Muscle layer of duodenum (tissue), 2 donors: Measurements from ENCODE around the gene CDCA5.
A peak's percentile ranks its signal among the peaks of the same experiment; 100 is the strongest.

ENCODE experiments used
- H3K27ac ChIP-seq: one replicate; pipeline ENCODE4 v1.7.0; 2013; ENCODE audit warnings: mild to moderate bottlenecking, low read length
- H3K27me3 ChIP-seq: one replicate; pipeline ENCODE4 v1.7.0; 2013; ENCODE audit warnings: low read depth, mild to moderate bottlenecking, control low read depth, low read length
- H3K36me3 ChIP-seq, 2 donors: one replicate each; pipeline ENCODE4 v1.7.0; 2013; ENCODE audit warnings: low read length in 2 of 2, control low read depth in 1 of 2, mild to moderate bottlenecking in 1 of 2; ENCODE audit not compliant: insufficient read depth in 2 of 2, control insufficient read depth in 1 of 2
- H3K4me1 ChIP-seq, 2 donors: one replicate each; pipeline ENCODE4 v1.7.0; 2013; ENCODE audit warnings: low read length in 2 of 2, mild to moderate bottlenecking in 2 of 2, control low read depth in 1 of 2, moderate library complexity in 1 of 2; ENCODE audit not compliant: insufficient read depth in 2 of 2, control insufficient read depth in 1 of 2
- H3K4me3 ChIP-seq, 2 donors: one replicate each; pipeline ENCODE4 v1.7.0; 2013; ENCODE audit warnings: low read length in 2 of 2, low read depth in 1 of 2, mild to moderate bottlenecking in 1 of 2
- H3K9me3 ChIP-seq, 2 donors: one replicate each; pipeline ENCODE4 v1.7.0; 2013; ENCODE audit warnings: low read length in 2 of 2, control low read depth in 1 of 2, mild to moderate bottlenecking in 1 of 2; ENCODE audit not compliant: control insufficient read depth in 1 of 2
- donor health status: healthy.

CDCA5 gene

GRCh38 chr11:65111159-65111743, 27.4 kb upstream of the CDCA5 start:
- peaks cover 4 to 32% of the 10 kb centered on the region in 2 donors for H3K36me3 ChIP-seq
- H3K27me3 ChIP-seq = no peaks in the 10 kb centered on the region
- H3K27ac ChIP-seq = no peak overlapping the region
- H3K4me3 ChIP-seq = peak overlapping the region in 1 of 2 donors; percentile 76
- no peaks in the 10 kb centered on the region for H3K9me3 ChIP-seq
- H3K4me1 ChIP-seq = peaks cover 2 to 42% of the 10 kb centered on the region in 2 donors

- Histone ChIP-seq H3K9me3 (no peaks in the 10 kb centered on the region), H3K36me3 (peaks cover 0 to 32% of the 10 kb centered on the region in 2 donors), H3K27me3 (no peaks in the 10 kb centered on the region), H3K4me3 (no peak overlapping the region), H3K4me1 (peaks cover 0 to 35% of the 10 kb centered on the region in 2 donors), H3K27ac (no peak overlapping the region)
Measured at GRCh38 chr11:65110354-65110861, 26.6 kb upstream of the CDCA5 start.

- Histone ChIP-seq H3K36me3 (peaks cover 0 to 32% of the 10 kb centered on the region in 2 donors), H3K4me1 (peaks cover 0 to 35% of the 10 kb centered on the region in 2 donors), H3K27ac (no peak overlapping the region), H3K4me3 (no peak overlapping the region), H3K9me3 (no peaks in the 10 kb centered on the region), H3K27me3 (no peaks in the 10 kb centered on the region)
Measured at GRCh38 chr11:65109231-65110198, 25.7 kb upstream of the CDCA5 start.

- Histone ChIP-seq H3K27ac (no peak overlapping the region), H3K27me3 (no peaks in the 10 kb centered on the region), H3K36me3 (peaks cover 0 to 32% of the 10 kb centered on the region in 2 donors), H3K4me3 (no peak overlapping the region), H3K9me3 (no peaks in the 10 kb centered on the region), H3K4me1 (peaks cover 0 to 33% of the 10 kb centered on the region in 2 donors)
Measured at GRCh38 chr11:65108469-65109123, 24.8 kb upstream of the CDCA5 start.

- peaks cover 0 to 26% of the 10 kb centered on the region in 2 donors for H3K4me1 ChIP-seq
- H3K27ac ChIP-seq = no peak overlapping the region
- H3K4me3 ChIP-seq = no peak overlapping the region
- H3K36me3 ChIP-seq = peaks cover 0 to 32% of the 10 kb centered on the region in 2 donors
- no peaks in the 10 kb centered on the region for H3K27me3 ChIP-seq
- no peaks in the 10 kb centered on the region for H3K9me3 ChIP-seq
Measured at GRCh38 chr11:65107751-65108468, 24.1 kb upstream of the CDCA5 start.

GRCh38 chr11:65107078-65107477, 23.2 kb upstream of the CDCA5 start:
- H3K36me3 ChIP-seq = peaks cover 0 to 32% of the 10 kb centered on the region in 2 donors
- H3K27me3 ChIP-seq = no peaks in the 10 kb centered on the region
- H3K27ac ChIP-seq = no peak overlapping the region
- peaks cover 0 to 18% of the 10 kb centered on the region in 2 donors for H3K4me1 ChIP-seq
- no peaks in the 10 kb centered on the region for H3K9me3 ChIP-seq
- H3K4me3 ChIP-seq = no peak overlapping the region

GRCh38 chr11:65104628-65105027, 20.8 kb upstream of the CDCA5 start:
- H3K4me1 ChIP-seq = no peaks in the 10 kb centered on the region

GRCh38 chr11:65103476-65103875, 19.6 kb upstream of the CDCA5 start:
- no peak overlapping the region for H3K27ac ChIP-seq
- H3K4me1 ChIP-seq = no peaks in the 10 kb centered on the region
- no peak overlapping the region for H3K4me3 ChIP-seq
- no peaks in the 10 kb centered on the region for H3K9me3 ChIP-seq
- no peaks in the 10 kb centered on the region for H3K27me3 ChIP-seq
- peaks cover under 1 to 18% of the 10 kb centered on the region in 2 donors for H3K36me3 ChIP-seq

More at GRCh38 chr11:65104628-65105027, 20.8 kb upstream of the CDCA5 start:
- Histone ChIP-seq H3K27me3 (no peaks in the 10 kb centered on the region), H3K4me3 (no peak overlapping the region), H3K27ac (no peak overlapping the region), H3K36me3 (peaks cover 0 to 28% of the 10 kb centered on the region in 2 donors), H3K9me3 (no peaks in the 10 kb centered on the region)

- no peak overlapping the region for H3K4me3 ChIP-seq
- H3K27ac ChIP-seq = no peak overlapping the region
- H3K4me1 ChIP-seq = peaks cover 0 to under 1% of the 10 kb centered on the region in 2 donors
- H3K36me3 ChIP-seq = peaks cover 5 to 10% of the 10 kb centered on the region in 2 donors
- H3K9me3 ChIP-seq = no peaks in the 10 kb centered on the region
- no peaks in the 10 kb centered on the region for H3K27me3 ChIP-seq
Measured at GRCh38 chr11:65102142-65103095, 18.6 kb upstream of the CDCA5 start.
